GM12878 (cell line): Measurements from ENCODE around the gene EPHB1.

Experiments
- BRCA1 ChIP-seq: IDR thresholded peaks from 2 replicates; pipeline ENCODE4 v1.6.1; 2011; ENCODE audit warnings: low read depth, low read length, improper control_type of control experiment
- CBX3 ChIP-seq: fragments of 200-600 bp; sonication (generic); IDR thresholded peaks from 2 replicates; pipeline ENCODE4 v1.6.1; 2016; ENCODE audit warnings: low read depth, borderline replicate concordance
- MYC ChIP-seq: IDR thresholded peaks from 2 replicates; pipeline ENCODE4 v1.6.1; 2011; ENCODE audit warnings: mild to moderate bottlenecking, low read length, moderate library complexity, inconsistent platforms; ENCODE audit not compliant: insufficient read depth, insufficient replicate concordance, insufficient read length, severe bottlenecking
- POLR2A ChIP-seq: IDR thresholded peaks from 2 replicates; pipeline ENCODE4 v1.6.1; 2011; ENCODE audit warnings: low read depth, mild to moderate bottlenecking, low read length
- SIX5 ChIP-seq: IDR thresholded peaks from 2 replicates; pipeline ENCODE4 v1.6.1; 2011; ENCODE audit warnings: mild to moderate bottlenecking, low read depth, low read length, moderate library complexity; ENCODE audit not compliant: severe bottlenecking
- SMC3 ChIP-seq: IDR thresholded peaks from 2 replicates; pipeline ENCODE4 v1.6.1; 2011; ENCODE audit warnings: low read length, improper control_type of control experiment, borderline replicate concordance
- TARDBP ChIP-seq: IDR thresholded peaks from 2 replicates; pipeline ENCODE4 v1.6.1; 2016; ENCODE audit warnings: borderline replicate concordance
- TF ChIP-seq, protein P1 (sequence below): fragments of 450-650 bp; IDR thresholded peaks from 2 replicates; pipeline ENCODE4 v1.6.1; 2016; ENCODE audit warnings: mild to moderate bottlenecking, moderate library complexity, borderline replicate concordance
- TF ChIP-seq, protein P2 (sequence below), 3 experiments: IDR thresholded peaks in 2 of 3; conservative IDR thresholded peaks in 1 of 3; 2 replicates each; pipeline ENCODE4 v1.5.1; 2011; ENCODE audit warnings: low read depth in 3 of 3, low read length in 3 of 3, mild to moderate bottlenecking in 3 of 3, control low read depth in 2 of 3, moderate library complexity in 2 of 3, inconsistent platforms in 1 of 3, mixed read lengths in 1 of 3; ENCODE audit not compliant: control insufficient read depth in 2 of 3, insufficient read depth in 1 of 3; ENCODE audit errors: extremely low read depth in 1 of 3
- TF ChIP-seq, protein P3 (sequence below): IDR thresholded peaks from 2 replicates; pipeline ENCODE4 v1.6.1; 2012; ENCODE audit warnings: low read depth, low read length, improper control_type of control experiment
- TF ChIP-seq, protein P4 (sequence below): IDR thresholded peaks from 2 replicates; pipeline ENCODE4 v1.6.1; 2012; ENCODE audit warnings: low read length, inconsistent platforms

DNA sequence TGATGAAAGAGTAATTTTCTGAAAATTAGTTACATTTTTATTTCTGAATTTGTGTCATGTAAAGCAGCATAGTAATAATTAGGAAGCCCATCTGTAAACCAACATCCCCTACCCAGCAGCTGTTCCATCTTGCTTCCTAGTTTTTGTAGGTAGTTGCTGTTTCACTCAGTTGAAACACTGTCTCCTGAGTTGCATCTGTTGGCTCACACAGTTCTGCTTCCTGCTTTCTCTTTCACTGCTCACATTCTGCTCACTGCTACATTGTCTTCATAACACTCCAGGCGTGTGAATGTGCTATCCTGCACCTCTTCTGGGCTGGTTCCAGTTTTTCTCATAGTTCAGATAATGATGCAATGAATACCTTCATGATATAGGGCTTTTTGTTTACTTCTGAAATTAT is 123.4 kb downstream of the EPHB1 start:
- TF ChIP-seq, protein P1, sequence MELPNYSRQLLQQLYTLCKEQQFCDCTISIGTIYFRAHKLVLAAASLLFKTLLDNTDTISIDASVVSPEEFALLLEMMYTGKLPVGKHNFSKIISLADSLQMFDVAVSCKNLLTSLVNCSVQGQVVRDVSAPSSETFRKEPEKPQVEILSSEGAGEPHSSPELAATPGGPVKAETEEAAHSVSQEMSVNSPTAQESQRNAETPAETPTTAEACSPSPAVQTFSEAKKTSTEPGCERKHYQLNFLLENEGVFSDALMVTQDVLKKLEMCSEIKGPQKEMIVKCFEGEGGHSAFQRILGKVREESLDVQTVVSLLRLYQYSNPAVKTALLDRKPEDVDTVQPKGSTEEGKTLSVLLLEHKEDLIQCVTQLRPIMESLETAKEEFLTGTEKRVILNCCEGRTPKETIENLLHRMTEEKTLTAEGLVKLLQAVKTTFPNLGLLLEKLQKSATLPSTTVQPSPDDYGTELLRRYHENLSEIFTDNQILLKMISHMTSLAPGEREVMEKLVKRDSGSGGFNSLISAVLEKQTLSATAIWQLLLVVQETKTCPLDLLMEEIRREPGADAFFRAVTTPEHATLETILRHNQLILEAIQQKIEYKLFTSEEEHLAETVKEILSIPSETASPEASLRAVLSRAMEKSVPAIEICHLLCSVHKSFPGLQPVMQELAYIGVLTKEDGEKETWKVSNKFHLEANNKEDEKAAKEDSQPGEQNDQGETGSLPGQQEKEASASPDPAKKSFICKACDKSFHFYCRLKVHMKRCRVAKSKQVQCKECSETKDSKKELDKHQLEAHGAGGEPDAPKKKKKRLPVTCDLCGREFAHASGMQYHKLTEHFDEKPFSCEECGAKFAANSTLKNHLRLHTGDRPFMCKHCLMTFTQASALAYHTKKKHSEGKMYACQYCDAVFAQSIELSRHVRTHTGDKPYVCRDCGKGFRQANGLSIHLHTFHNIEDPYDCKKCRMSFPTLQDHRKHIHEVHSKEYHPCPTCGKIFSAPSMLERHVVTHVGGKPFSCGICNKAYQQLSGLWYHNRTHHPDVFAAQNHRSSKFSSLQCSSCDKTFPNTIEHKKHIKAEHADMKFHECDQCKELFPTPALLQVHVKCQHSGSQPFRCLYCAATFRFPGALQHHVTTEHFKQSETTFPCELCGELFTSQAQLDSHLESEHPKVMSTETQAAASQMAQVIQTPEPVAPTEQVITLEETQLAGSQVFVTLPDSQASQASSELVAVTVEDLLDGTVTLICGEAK: no peak
- TF ChIP-seq BRCA1 (no peak), SMC3 (no peak), TARDBP (no peak), SIX5 (no peak), POLR2A (no peak), CBX3 (no peak), MYC (no peak)
- TF ChIP-seq, protein P2, sequence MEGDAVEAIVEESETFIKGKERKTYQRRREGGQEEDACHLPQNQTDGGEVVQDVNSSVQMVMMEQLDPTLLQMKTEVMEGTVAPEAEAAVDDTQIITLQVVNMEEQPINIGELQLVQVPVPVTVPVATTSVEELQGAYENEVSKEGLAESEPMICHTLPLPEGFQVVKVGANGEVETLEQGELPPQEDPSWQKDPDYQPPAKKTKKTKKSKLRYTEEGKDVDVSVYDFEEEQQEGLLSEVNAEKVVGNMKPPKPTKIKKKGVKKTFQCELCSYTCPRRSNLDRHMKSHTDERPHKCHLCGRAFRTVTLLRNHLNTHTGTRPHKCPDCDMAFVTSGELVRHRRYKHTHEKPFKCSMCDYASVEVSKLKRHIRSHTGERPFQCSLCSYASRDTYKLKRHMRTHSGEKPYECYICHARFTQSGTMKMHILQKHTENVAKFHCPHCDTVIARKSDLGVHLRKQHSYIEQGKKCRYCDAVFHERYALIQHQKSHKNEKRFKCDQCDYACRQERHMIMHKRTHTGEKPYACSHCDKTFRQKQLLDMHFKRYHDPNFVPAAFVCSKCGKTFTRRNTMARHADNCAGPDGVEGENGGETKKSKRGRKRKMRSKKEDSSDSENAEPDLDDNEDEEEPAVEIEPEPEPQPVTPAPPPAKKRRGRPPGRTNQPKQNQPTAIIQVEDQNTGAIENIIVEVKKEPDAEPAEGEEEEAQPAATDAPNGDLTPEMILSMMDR (IDR thresholded peaks at IDR 0.05 in 2 of 3, conservative IDR thresholded peaks at IDR 0.05 in 1 of 3; ENCODE audit: control insufficient read depth in 2 of 3, extremely low read depth in 1 of 3, insufficient read depth in 1 of 3, low read depth in 3 of 3, low read length in 3 of 3): no peak
- TF ChIP-seq, protein P3, sequence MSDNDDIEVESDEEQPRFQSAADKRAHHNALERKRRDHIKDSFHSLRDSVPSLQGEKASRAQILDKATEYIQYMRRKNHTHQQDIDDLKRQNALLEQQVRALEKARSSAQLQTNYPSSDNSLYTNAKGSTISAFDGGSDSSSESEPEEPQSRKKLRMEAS: no peak
- TF ChIP-seq, protein P4, sequence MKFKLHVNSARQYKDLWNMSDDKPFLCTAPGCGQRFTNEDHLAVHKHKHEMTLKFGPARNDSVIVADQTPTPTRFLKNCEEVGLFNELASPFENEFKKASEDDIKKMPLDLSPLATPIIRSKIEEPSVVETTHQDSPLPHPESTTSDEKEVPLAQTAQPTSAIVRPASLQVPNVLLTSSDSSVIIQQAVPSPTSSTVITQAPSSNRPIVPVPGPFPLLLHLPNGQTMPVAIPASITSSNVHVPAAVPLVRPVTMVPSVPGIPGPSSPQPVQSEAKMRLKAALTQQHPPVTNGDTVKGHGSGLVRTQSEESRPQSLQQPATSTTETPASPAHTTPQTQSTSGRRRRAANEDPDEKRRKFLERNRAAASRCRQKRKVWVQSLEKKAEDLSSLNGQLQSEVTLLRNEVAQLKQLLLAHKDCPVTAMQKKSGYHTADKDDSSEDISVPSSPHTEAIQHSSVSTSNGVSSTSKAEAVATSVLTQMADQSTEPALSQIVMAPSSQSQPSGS: no peak
